ENCODE results near the gene CNTLN. TPM values are rescaled to one million over a fixed set of nuclear protein-coding genes. Genes with fewer than 3 reads are reported as not detected.

The CNTLN gene
- total RNA-seq, 1 donor from 2014 or later = 4.1 TPM

DNA sequence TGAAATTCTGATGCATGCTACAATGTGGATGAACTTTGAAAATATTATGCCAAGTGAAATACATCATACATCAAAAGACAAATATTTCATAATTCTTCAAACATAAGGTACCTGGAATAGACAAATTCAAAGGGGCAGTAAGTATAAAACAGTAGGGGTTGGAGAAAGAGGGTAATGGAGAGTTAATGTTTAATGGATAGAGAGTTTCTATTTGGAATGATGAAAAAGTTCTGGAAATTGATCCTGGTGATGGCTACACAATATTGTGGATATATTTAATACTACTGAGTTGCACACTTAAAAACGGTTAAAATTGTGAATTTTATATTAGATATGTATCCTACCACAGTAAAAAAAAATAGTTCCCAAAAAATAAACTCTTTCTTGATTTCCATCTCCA lies 14.6 kb upstream of the CNTLN start:
- no peak for TF ChIP-seq CTCF (IDR thresholded peaks at IDR 0.05; ENCODE audit: insufficient read depth, low read length, poor library complexity, severe bottlenecking)

DNA sequence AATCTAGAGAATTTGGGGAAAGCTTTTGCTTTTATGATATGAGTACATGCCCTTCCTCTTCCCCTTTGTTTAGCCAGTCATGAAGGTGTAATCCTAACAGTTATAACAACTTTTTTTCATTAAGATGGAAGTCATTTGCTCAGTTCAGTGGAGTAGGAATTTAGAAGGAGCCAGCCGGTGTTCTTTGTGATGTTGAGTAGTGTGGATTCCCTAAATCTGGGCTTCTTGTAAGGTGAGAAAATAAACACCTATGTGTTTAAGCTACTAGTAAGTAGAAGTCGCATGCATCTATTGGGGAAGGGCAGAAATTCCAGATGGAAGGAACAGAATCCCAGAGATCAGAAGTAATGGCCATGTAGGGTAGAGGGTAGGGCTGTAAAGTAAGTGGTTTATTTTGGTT lies 13.6 kb upstream of the CNTLN start:
- no peak for DNase-seq (ENCODE audit: low read depth)
- Histone ChIP-seq H3K4me3 (ENCODE audit: low read depth, low read length) (no peak overlapping the region), H3K27me3 (ENCODE audit: control insufficient read depth, insufficient read depth, low read length) (no peaks in the 10 kb centered on the region), H3K36me3 (ENCODE audit: control insufficient read depth, insufficient read depth, low read length) (no peaks in the 10 kb centered on the region)
- no peak for TF ChIP-seq CTCF (IDR thresholded peaks at IDR 0.05; ENCODE audit: insufficient read depth, low read length, poor library complexity, severe bottlenecking)

More for the DNA sequence above, 14.6 kb upstream of the CNTLN start:
- H3K36me3 ChIP-seq (ENCODE audit: control insufficient read depth, insufficient read depth, low read length) = no peaks in the 10 kb centered on the region
- no peak overlapping the region for H3K4me3 ChIP-seq (ENCODE audit: low read depth, low read length)
- H3K27me3 ChIP-seq (ENCODE audit: control insufficient read depth, insufficient read depth, low read length) = no peaks in the 10 kb centered on the region
- DNase-seq (ENCODE audit: low read depth) = no peak

GRCh38 chr9:17130291-17130690 lies 4.5 kb upstream of the CNTLN start:
- no peak for DNase-seq (ENCODE audit: low read depth)

GRCh38 chr9:17130725-17131124 lies 4.1 kb upstream of the CNTLN start:
- no peak for TF ChIP-seq CTCF (IDR thresholded peaks at IDR 0.05; ENCODE audit: insufficient read depth, low read length, poor library complexity, severe bottlenecking)
- H3K36me3 ChIP-seq (ENCODE audit: control insufficient read depth, insufficient read depth, low read length) = no peaks in the 10 kb centered on the region
- no peaks in the 10 kb centered on the region for H3K27me3 ChIP-seq (ENCODE audit: control insufficient read depth, insufficient read depth, low read length)
- no peak for DNase-seq (ENCODE audit: low read depth)
- no peak overlapping the region for H3K4me3 ChIP-seq (ENCODE audit: low read depth, low read length)

More at GRCh38 chr9:17130291-17130690, 4.5 kb upstream of the CNTLN start:
- no peaks in the 10 kb centered on the region for H3K27me3 ChIP-seq (ENCODE audit: control insufficient read depth, insufficient read depth, low read length)
- no peaks in the 10 kb centered on the region for H3K36me3 ChIP-seq (ENCODE audit: control insufficient read depth, insufficient read depth, low read length)
- no peak overlapping the region for H3K4me3 ChIP-seq (ENCODE audit: low read depth, low read length)
- TF ChIP-seq CTCF (IDR thresholded peaks at IDR 0.05; ENCODE audit: insufficient read depth, low read length, poor library complexity, severe bottlenecking) = no peak

DNA sequence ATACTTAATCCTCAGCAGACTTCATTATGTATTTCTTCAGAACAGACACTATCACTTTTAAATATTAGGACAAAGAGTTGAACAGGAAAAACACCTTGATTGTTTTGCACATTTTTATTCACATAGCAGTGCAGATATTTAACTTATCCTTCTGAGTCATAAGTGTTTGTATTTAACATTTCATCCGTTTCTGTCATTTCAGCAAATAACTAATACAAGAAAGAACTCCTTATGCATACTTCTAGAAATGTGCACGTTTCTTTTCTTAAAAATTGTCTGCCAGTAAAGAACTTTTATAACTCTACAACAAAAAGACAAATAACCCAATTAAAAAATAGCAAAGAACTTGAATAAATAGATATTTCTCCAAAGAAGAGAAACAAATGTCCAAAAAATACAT lies 3.3 kb upstream of the CNTLN start:
- no peaks in the 10 kb centered on the region for H3K27me3 ChIP-seq (ENCODE audit: control insufficient read depth, insufficient read depth, low read length)
- no peak for TF ChIP-seq CTCF (IDR thresholded peaks at IDR 0.05; ENCODE audit: insufficient read depth, low read length, poor library complexity, severe bottlenecking)
- H3K4me3 ChIP-seq (ENCODE audit: low read depth, low read length) = no peak overlapping the region
- no peaks in the 10 kb centered on the region for H3K36me3 ChIP-seq (ENCODE audit: control insufficient read depth, insufficient read depth, low read length)
- DNase-seq (ENCODE audit: low read depth) = no peak
